ENCODE results near the gene SNRPD3.

GRCh38 chr22:24523873-24524272 is 31.9 kb upstream of the SNRPD3 start:
- TF ChIP-seq CTCF (IDR thresholded peaks at IDR 0.05; ENCODE audit: extremely low read depth in 1 of 2, insufficient read depth in 1 of 2, low read depth in 1 of 2, low read length in 2 of 2) (no peak), MAX (IDR thresholded peaks at IDR 0.05; ENCODE audit: insufficient read depth, insufficient read length) (no peak), POLR2AphosphoS5 (IDR thresholded peaks at IDR 0.05; ENCODE audit: insufficient read depth, low read depth, low read length) (no peak), POLR2A (IDR thresholded peaks at IDR 0.05; ENCODE audit: low read depth, low read length) (no peak), JUN (IDR thresholded peaks at IDR 0.05; ENCODE audit: borderline replicate concordance, insufficient read depth, insufficient read length, low read depth) (no peak), MYC (IDR thresholded peaks at IDR 0.05; ENCODE audit: low read depth, low read length) (no peak), EZH2 (IDR thresholded peaks at IDR 0.05; ENCODE audit: borderline replicate concordance, low read depth, low read length, severe bottlenecking) (no peak)

All from endothelial cell of umbilical vein (primary cell).